SH-SY5Y (cell line): Measurements from ENCODE around the gene ALDH3A1.

Source experiments
- GATA2 ChIP-seq: IDR thresholded peaks from 2 replicates; pipeline ENCODE4 v1.6.1; 2011; ENCODE audit warnings: mild to moderate bottlenecking, low read depth, low read length
- GATA3 ChIP-seq: IDR thresholded peaks from 2 replicates; pipeline ENCODE4 v1.6.1; 2011; ENCODE audit warnings: low read depth, mild to moderate bottlenecking, low read length, moderate library complexity

Gene ALDH3A1

GRCh38 chr17:19747829-19748806 is at the start of gene ALDH3A1:
Gene ALDH3A1, minus strand, starts transcription at chr17:19748298. Its CDS starts 3,169 bp downstream, at chr17:19745129.
- TF ChIP-seq GATA2 (no peak), GATA3 (no peak)

DNA sequence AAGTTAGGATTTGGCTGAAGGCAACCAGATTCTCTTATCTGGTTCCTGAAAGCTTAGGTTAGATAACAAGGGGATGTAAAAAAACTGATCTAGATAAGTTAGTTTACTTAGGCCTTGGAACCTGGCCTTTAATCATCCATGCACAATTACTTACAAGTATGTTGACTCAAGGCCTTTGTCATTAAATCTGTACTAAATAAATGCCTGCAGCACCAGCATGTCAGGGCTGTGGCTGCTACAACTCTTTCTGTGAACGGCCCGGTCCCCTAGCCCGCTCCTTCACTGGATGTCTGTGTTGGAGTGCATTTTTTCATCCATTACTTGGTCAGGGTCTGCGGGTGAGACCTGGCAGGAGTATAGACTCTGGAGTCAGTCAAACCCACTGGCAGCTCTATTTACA is 48.4 kb upstream of the ALDH3A1 start:
- TF ChIP-seq GATA3 = no peak

DNA sequence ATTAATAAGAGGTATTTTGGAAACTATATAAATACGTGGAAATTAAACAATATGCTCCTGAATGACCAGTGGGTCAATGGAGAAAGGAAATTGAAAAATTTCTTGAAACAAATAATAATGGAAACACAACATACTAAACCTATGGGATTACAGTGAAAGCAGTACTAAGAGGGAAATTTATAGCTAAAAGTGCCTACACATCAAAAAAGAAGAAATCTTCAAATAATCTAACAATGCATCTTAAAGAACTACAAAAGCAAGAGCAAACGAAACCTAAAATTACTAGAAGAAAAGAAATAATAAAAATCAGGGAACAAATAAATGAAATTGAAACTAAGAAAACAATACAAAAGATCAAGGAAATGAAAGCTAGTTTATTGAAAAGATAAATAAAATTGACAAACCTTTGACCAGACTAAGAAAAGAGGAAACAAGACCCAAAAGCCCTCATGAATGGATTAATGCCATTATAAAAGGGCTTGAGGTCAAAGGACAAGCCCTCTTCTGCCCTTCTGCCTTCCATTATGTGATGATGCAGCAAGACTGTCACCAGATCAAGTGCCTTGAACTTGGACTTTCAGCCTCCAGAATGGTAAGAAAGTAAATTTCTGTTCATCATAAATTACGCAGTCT is 43.9 kb upstream of the ALDH3A1 start:
- TF ChIP-seq GATA3 (no peak), GATA2 (no peak)

- TF ChIP-seq GATA3 (no peak), GATA2 (no peak)
Observed at GRCh38 chr17:19787733-19788357, 39.7 kb upstream of the ALDH3A1 start.

DNA sequence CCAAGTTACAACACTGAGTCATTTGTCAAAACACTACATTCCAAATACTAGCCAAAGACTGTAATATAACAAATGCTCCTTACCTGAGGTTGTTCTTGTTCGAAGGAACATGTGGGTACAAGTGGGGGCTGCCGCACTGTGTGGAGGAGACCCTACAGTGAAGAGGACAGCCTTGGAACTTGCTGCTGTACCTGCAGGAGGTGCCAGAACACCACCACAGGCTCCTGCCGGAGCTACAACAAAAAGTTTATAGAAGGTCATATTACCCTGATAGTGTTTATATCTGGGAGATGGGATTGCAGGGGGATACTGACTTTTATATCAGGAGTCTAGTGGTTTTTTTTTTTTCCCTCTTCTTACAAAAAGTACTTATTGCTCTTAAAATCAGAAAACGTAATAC is 37.8 kb upstream of the ALDH3A1 start:
- no peak for TF ChIP-seq GATA2
- no peak for TF ChIP-seq GATA3

GRCh38 chr17:19781488-19782458 is 33.7 kb upstream of the ALDH3A1 start:
- no peak for TF ChIP-seq GATA3
- TF ChIP-seq GATA2 = no peak

- TF ChIP-seq GATA2 (no peak), GATA3 (no peak)
Observed at GRCh38 chr17:19780846-19781245, 32.7 kb upstream of the ALDH3A1 start.

GRCh38 chr17:19773534-19773933 is 25.4 kb upstream of the ALDH3A1 start:
- TF ChIP-seq GATA2 (no peak), GATA3 (no peak)

- TF ChIP-seq GATA3 (no peak), GATA2 (no peak)
Observed at GRCh38 chr17:19771971-19772630, 24.0 kb upstream of the ALDH3A1 start.

DNA sequence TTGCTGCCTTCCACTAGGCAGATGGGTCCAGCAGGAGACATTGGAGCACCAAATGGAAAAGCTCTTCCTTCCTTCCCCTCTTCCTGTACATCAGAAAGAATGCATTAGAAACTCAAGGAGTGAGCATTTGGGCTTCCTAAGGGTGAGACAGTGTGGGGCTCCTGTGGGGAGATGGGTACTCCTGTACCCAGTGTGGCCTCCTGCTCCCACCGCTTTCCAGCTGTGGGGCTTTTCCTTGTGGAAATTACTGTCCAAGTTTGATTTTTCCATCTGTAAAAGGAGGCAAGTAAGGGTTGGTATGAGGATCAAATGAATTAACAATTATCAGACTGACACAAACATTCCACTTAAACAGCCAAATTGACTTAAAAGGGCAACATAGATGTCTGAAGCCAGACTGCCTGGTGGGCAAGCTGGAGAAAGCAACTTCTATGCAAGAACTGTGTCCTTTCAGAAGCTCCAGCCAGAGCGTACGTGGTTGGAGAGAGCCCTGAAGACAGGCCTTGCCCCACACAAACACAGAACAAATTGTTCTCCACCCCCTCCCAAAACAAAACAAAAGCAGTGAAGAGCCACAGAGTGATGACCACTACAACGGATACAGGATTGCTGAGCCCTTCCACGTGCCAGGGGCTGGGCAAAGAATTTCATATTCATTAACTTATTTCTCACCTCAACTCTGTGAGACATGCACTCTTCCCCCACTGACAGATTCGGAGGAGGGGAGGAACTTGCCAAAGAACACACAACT is 23.1 kb upstream of the ALDH3A1 start:
- TF ChIP-seq GATA3 (no peak), GATA2 (no peak)

DNA sequence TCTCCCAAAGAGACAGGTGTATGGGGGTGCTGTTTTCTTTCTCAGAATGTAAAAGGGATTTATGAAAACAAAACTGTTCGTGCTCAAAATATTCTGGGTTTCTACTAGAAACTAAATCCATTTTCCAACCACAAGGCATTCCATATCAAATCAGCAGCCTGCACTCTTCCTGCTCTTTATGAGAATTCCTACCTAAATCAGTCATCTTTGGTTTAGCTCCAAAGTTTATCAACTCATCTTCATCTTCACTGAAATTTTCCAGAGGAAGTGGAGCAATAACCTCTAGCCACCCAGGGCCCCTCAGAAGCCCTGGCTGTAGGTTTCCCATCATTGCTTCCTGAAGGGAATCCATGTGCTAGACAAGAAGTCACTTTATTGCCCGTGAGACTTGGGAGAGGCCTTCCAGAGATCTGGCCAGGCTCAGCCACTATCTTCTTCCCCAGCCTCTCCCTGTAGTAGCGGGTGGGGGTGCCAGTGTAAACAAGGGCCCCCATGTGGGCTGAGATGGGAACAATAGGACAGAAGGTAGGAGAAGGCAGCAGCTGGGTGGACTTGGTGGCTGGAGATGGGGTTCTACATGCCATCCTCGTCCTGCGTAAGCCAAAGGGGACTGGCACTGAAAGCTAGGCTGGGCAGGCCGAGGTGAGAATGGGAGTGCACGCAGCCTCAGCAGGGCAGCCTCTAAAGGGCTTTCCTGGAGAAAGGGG is 22.0 kb upstream of the ALDH3A1 start:
- TF ChIP-seq GATA3 = no peak
- TF ChIP-seq GATA2 = no peak
